B cell (primary cell): ENCODE measurements around the gene RERE.

Experiments
- EZH2 ChIP-seq: IDR thresholded peaks from 2 replicates; pipeline ENCODE4 v1.6.1; 2012; ENCODE audit warnings: borderline replicate concordance, low read depth, mild to moderate bottlenecking, moderate library complexity, low read length; ENCODE audit not compliant: insufficient read depth, poor library complexity, severe bottlenecking
- TF ChIP-seq, protein P1 (sequence below): fragments of 200-600 bp; IDR thresholded peaks from one replicate; pipeline ENCODE4 v1.8.0; 2022; ENCODE audit warnings: antibody characterized with exemption, mild to moderate bottlenecking

DNA sequence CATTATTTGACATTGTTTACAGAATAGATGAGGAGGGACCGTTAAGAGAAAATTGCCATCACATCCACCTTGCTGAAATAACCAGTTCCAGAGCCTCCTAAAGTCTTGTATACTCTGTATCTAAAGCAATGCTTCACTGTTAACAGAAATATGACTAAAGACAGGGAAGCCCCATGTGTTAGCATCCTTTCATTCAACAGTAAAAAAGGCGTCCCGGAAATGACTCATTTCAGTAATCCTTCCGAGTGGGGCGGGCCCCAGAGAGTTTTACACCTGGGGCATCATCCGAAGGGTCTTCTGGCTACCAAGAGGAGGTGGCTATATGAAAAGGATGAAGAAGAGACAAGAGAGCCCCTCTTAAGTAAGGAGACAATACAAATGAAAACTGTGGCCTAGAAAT is 272.4 kb downstream of the RERE start:
- TF ChIP-seq, protein P1, sequence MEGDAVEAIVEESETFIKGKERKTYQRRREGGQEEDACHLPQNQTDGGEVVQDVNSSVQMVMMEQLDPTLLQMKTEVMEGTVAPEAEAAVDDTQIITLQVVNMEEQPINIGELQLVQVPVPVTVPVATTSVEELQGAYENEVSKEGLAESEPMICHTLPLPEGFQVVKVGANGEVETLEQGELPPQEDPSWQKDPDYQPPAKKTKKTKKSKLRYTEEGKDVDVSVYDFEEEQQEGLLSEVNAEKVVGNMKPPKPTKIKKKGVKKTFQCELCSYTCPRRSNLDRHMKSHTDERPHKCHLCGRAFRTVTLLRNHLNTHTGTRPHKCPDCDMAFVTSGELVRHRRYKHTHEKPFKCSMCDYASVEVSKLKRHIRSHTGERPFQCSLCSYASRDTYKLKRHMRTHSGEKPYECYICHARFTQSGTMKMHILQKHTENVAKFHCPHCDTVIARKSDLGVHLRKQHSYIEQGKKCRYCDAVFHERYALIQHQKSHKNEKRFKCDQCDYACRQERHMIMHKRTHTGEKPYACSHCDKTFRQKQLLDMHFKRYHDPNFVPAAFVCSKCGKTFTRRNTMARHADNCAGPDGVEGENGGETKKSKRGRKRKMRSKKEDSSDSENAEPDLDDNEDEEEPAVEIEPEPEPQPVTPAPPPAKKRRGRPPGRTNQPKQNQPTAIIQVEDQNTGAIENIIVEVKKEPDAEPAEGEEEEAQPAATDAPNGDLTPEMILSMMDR: no peak
- no peak for TF ChIP-seq EZH2
